Activated CD4-positive, alpha-beta T cell treated with anti-CD3 and anti-CD28 coated beads for 36 hours (primary cell): Measurements from ENCODE around the gene BIN1. TPM values are rescaled to one million over a fixed set of nuclear protein-coding genes. Genes with fewer than 3 reads are reported as not detected.

Source experiments
- ATAC-seq: fragments of 200-7000 bp; cut with Tn5 transposase; one replicate; pipeline ENCODE4 v1.10.0; 2021; ENCODE audit warnings: mild to moderate bottlenecking, moderate library complexity
- CTCF ChIA-PET: fragments of 350-600 bp; sonication (Branson Sonifier 250); formaldehyde crosslinking; loops from one replicate; lab custom pipeline; 2021; ENCODE audit warnings: antibody characterized with exemption; lab: Charles Lee
- POLR2A ChIA-PET: fragments of 350-600 bp; sonication (Branson Sonifier 250); formaldehyde crosslinking; loops from one replicate; lab custom pipeline; 2021; ENCODE audit warnings: antibody characterized with exemption, inconsistent platforms; lab: Charles Lee
- DNase-seq: peaks from one replicate; pipeline ENCODE4 v3.0.0-alpha.2; 2020
- H3K27ac Mint-ChIP-seq: one replicate; pipeline ENCODE4 v1.8.0; 2021; ENCODE audit warnings: mixed read lengths
- H3K27me3 Mint-ChIP-seq: one replicate; pipeline ENCODE4 v1.8.0; 2021; ENCODE audit warnings: mixed read lengths
- H3K36me3 Mint-ChIP-seq: one replicate; pipeline ENCODE4 v1.8.0; 2021; ENCODE audit warnings: low read depth, mixed read lengths
- H3K4me1 Mint-ChIP-seq: one replicate; pipeline ENCODE4 v1.8.0; 2021; ENCODE audit warnings: mixed read lengths
- H3K4me3 Mint-ChIP-seq: one replicate; pipeline ENCODE4 v1.8.0; 2021; ENCODE audit warnings: mild to moderate bottlenecking, moderate library complexity, mixed read lengths
- H3K9me3 Mint-ChIP-seq: one replicate; pipeline ENCODE4 v1.8.0; 2021; ENCODE audit warnings: low read depth, mixed read lengths
- intact Hi-C, 2 experiments: fragments of 100-400 bp; cut with DNase I in 1 of 2; cut with micrococcal nuclease in 1 of 2; formaldehyde crosslinking; loops; one replicate each; pipeline versions ENCODE4 v1.14.2 to v1.15.1; 2022 to 2024; cut with DNase I, micrococcal nuclease
- total RNA-seq, 2 experiments: library from RNA; stranded (reverse); gene quantifications; one replicate each; pipeline ENCODE4 v1.2.3, GENCODE V29; 2021

The BIN1 gene
- total RNA-seq, 2 experiments from 2014 or later = 65.2 to 71.0 TPM

- DNase-seq = no peak
- Mint-ChIP-seq H3K4me1 (no peaks in the 10 kb centered on the region), H3K9me3 (no peaks in the 10 kb centered on the region), H3K36me3 (no peaks in the 10 kb centered on the region), H3K27ac (no peak overlapping the region), H3K27me3 (peaks cover 31% of the 10 kb centered on the region), H3K4me3 (no peak overlapping the region)
- CTCF ChIA-PET = no interaction called here
- ATAC-seq = no peak
- intact Hi-C loops = no loop called here
- POLR2A ChIA-PET = no interaction called here
These were observed 94.7 kb downstream of the BIN1 start for GRCh38 chr2:127012215-127012614.

GRCh38 chr2:127011796-127012195 is 95.2 kb downstream of the BIN1 start:
- Mint-ChIP-seq H3K27ac (no peak overlapping the region), H3K4me1 (no peaks in the 10 kb centered on the region), H3K27me3 (peaks cover 31% of the 10 kb centered on the region), H3K4me3 (no peak overlapping the region), H3K36me3 (no peaks in the 10 kb centered on the region), H3K9me3 (no peaks in the 10 kb centered on the region)
- POLR2A ChIA-PET = no interaction called here
- no peak for ATAC-seq
- CTCF ChIA-PET = no interaction called here
- no peak for DNase-seq
- intact Hi-C loops = no loop called here

DNA sequence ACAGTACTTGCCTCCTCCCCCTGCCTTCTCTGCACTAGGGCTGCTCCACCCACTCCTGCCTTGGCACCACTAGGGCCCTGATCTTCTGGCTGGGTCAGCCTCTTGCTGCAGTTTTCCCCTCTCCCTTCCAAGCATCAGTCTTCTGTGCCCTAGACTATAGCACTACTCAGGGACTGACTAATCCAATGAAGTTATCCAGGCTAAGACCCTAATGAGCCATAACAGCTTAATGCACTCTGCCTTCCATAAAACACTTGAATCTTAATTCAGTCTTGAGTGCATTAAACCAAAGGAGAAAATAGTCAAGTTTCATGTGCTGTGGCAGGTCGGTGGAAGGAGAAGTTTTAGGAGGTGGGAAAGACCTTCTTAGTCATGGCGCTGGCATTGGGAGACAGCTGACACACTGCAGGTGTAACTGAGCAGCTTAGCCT is 95.7 kb downstream of the BIN1 start:
- no peak for DNase-seq
- Mint-ChIP-seq H3K4me1 (no peaks in the 10 kb centered on the region), H3K9me3 (no peaks in the 10 kb centered on the region), H3K27ac (no peak overlapping the region), H3K4me3 (no peak overlapping the region), H3K36me3 (no peaks in the 10 kb centered on the region), H3K27me3 (peaks cover 31% of the 10 kb centered on the region)
- ChIA-PET POLR2A (interaction anchor here (0.6 kb wide), 1 partner anchor 815 kb away, joined by 3 read pairs; no protein-coding TSS in a partner anchor), CTCF (no interaction called here)
- intact Hi-C loops = no loop called here
- no peak for ATAC-seq

- Mint-ChIP-seq H3K36me3 (no peaks in the 10 kb centered on the region), H3K4me3 (no peak overlapping the region), H3K9me3 (no peaks in the 10 kb centered on the region), H3K27me3 (peaks cover 22% of the 10 kb centered on the region), H3K27ac (no peak overlapping the region), H3K4me1 (no peaks in the 10 kb centered on the region)
- POLR2A ChIA-PET = no interaction called here
- ATAC-seq = no peak
- CTCF ChIA-PET = no interaction called here
- DNase-seq = no peak
- intact Hi-C loops = no loop called here
These were observed 98.5 kb downstream of the BIN1 start for GRCh38 chr2:127008265-127009015.

GRCh38 chr2:127007652-127008051 is 99.3 kb downstream of the BIN1 start:
- Mint-ChIP-seq H3K9me3 (no peaks in the 10 kb centered on the region), H3K4me3 (no peak overlapping the region), H3K27ac (no peak overlapping the region), H3K27me3 (peaks cover 17% of the 10 kb centered on the region), H3K36me3 (no peaks in the 10 kb centered on the region), H3K4me1 (no peaks in the 10 kb centered on the region)
- CTCF ChIA-PET = interaction anchor here (0.7 kb wide), 1 partner anchor 243 kb away, joined by 3 read pairs; no protein-coding TSS in a partner anchor
- intact Hi-C loops = no loop called here
- no peak for ATAC-seq
- POLR2A ChIA-PET = no interaction called here
- DNase-seq = no peak

GRCh38 chr2:127006962-127007361 is 100.0 kb downstream of the BIN1 start:
- Mint-ChIP-seq H3K4me3 (no peak overlapping the region), H3K27me3 (peaks cover 15% of the 10 kb centered on the region), H3K9me3 (no peaks in the 10 kb centered on the region), H3K4me1 (no peaks in the 10 kb centered on the region), H3K36me3 (no peaks in the 10 kb centered on the region), H3K27ac (no peak overlapping the region)
- POLR2A ChIA-PET = no interaction called here
- DNase-seq (no peak), ATAC-seq (no peak)
- intact Hi-C loops = no loop called here
- CTCF ChIA-PET = interaction anchor here (0.7 kb wide), 1 partner anchor 242 kb away, joined by 3 read pairs; no protein-coding TSS in a partner anchor

- no peak for DNase-seq
- ChIA-PET CTCF (interaction anchor here (0.8 kb wide), 1 partner anchor 45 kb away, joined by 3 read pairs; no protein-coding TSS in a partner anchor), POLR2A (no interaction called here)
- H3K27me3 Mint-ChIP-seq = peaks cover 9% of the 10 kb centered on the region
- H3K4me1 Mint-ChIP-seq = no peaks in the 10 kb centered on the region
- H3K9me3 Mint-ChIP-seq = no peaks in the 10 kb centered on the region
- H3K4me3 Mint-ChIP-seq = no peak overlapping the region
- intact Hi-C loops = no loop called here
- no peaks in the 10 kb centered on the region for H3K36me3 Mint-ChIP-seq
- no peak overlapping the region for H3K27ac Mint-ChIP-seq
- ATAC-seq = no peak
These were observed 101.9 kb downstream of the BIN1 start for GRCh38 chr2:127004893-127005600.

DNA sequence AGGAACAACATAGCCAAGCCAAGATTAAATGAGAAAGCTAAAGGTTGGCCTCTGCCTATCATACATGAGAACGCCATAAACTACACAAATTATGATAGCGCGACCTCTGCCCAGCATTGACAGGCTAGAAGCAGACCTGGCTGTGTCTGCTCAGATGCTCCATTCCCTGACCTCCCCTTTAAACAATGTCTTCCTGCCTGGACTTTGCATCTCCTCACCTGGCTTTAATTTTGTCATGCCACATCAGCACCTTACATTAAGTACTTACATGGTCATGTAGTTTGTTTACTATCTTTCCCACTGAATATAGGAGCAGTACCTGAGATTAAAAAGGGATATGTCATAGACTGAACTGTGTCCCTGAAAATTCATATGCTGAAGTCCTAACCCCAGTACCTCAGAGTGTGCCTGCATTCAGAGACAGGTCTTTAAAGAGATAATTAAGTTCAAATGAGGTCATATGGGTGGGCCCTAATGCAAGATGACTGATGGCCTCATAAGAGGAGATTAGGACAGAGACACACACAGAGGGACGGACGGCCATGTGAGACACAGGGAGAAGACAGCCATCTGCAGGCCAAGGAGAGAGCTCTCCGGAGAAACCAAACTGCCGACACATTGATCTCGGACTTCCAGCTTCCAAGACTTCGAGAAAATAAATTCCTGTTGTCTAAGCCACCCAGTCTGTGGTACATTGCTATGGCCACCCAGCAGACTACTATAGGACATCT is 103.7 kb downstream of the BIN1 start:
- intact Hi-C loops = no loop called here
- Mint-ChIP-seq H3K27me3 (no peaks in the 10 kb centered on the region), H3K4me3 (no peak overlapping the region), H3K27ac (no peak overlapping the region), H3K36me3 (no peaks in the 10 kb centered on the region), H3K9me3 (no peaks in the 10 kb centered on the region), H3K4me1 (no peaks in the 10 kb centered on the region)
- CTCF ChIA-PET = no interaction called here
- DNase-seq = no peak
- POLR2A ChIA-PET = no interaction called here
- no peak for ATAC-seq

GRCh38 chr2:127001751-127002150 is 105.2 kb downstream of the BIN1 start:
- H3K4me1 Mint-ChIP-seq = no peaks in the 10 kb centered on the region
- no peaks in the 10 kb centered on the region for H3K36me3 Mint-ChIP-seq
- no peak overlapping the region for H3K27ac Mint-ChIP-seq
- H3K4me3 Mint-ChIP-seq = no peak overlapping the region
- H3K9me3 Mint-ChIP-seq = no peaks in the 10 kb centered on the region
- intact Hi-C loops = no loop called here
- DNase-seq = no peak
- ChIA-PET CTCF (interaction anchor here (0.8 to 1.1 kb wide), 3 partner anchors 30 to 74 kb away, joined by 3 to 4 read pairs (median 3); no protein-coding TSS in a partner anchor), POLR2A (no interaction called here)
- ATAC-seq = no peak
- H3K27me3 Mint-ChIP-seq = no peaks in the 10 kb centered on the region

DNA sequence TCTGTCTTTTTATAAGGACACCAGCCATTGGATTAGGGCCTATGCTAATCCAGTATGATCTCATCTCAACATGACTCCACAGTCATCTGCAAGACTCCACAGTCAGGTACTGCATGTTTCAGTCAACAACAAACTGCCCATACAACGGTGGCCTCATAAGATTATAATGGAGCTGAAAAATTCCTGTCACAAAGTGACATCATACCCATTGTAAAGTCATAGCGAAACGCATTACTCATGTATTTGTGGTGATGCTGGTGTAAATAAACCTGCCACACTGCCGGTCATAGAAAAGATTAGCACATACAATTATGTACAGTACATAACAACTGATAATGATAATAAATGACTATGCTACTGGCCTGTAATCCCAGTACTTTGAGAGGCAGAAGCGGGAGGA is 106.0 kb downstream of the BIN1 start:
- POLR2A ChIA-PET = no interaction called here
- Mint-ChIP-seq H3K4me3 (no peak overlapping the region), H3K27me3 (no peaks in the 10 kb centered on the region), H3K4me1 (no peaks in the 10 kb centered on the region), H3K36me3 (no peaks in the 10 kb centered on the region), H3K9me3 (no peaks in the 10 kb centered on the region), H3K27ac (no peak overlapping the region)
- DNase-seq (peak; percentile 28), ATAC-seq (peak; percentile 98)
- CTCF ChIA-PET = interaction anchor here (1.0 to 1.1 kb wide), 2 partner anchors 29 to 49 kb away, joined by 3 to 4 read pairs; no protein-coding TSS in a partner anchor
- intact Hi-C loops = no loop called here

DNA sequence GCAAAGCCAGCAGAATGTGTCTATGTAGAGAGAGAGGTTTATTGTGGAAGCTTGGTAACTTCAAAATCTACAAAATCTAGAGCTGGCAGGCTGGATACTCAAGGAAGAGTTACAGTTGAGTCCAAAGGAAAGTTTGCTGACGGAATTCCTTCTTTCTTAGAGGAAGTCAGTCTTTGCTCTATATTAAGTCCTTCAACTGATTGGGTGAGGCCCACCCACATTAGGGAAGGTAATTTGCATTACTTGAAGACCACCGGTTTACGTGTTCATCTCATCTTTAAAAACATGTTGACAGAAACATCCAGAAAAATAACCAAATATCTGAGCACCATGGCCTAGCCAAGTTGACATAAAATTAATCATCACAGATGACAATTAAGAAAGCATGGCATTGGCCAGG is 106.8 kb downstream of the BIN1 start:
- ATAC-seq (no peak), DNase-seq (no peak)
- CTCF ChIA-PET = interaction anchor here (1.0 kb wide), 1 partner anchor 29 kb away, joined by 4 read pairs; no protein-coding TSS in a partner anchor
- POLR2A ChIA-PET = no interaction called here
- H3K27ac Mint-ChIP-seq = no peak overlapping the region
- no peaks in the 10 kb centered on the region for H3K36me3 Mint-ChIP-seq
- intact Hi-C loops = no loop called here
- H3K27me3 Mint-ChIP-seq = no peaks in the 10 kb centered on the region
- no peaks in the 10 kb centered on the region for H3K4me1 Mint-ChIP-seq
- no peak overlapping the region for H3K4me3 Mint-ChIP-seq
- no peaks in the 10 kb centered on the region for H3K9me3 Mint-ChIP-seq
